MM.1S (cell line): ENCODE data around the gene SLC13A3.

Experiments
- DNase-seq: peaks from one replicate; pipeline ENCODE4 v3.0.0-alpha.2; 2015
- H2AFZ ChIP-seq: fragments of 300-600 bp; sonication (generic); 2 replicates; pipeline ENCODE4 v1.6.0; 2016; ENCODE audit warnings: antibody characterized with exemption, low read length
- H3F3A ChIP-seq: fragments of 300-600 bp; sonication (generic); 2 replicates; pipeline ENCODE4 v1.6.1; 2016; ENCODE audit warnings: mild to moderate bottlenecking, antibody characterized with exemption, low read length, moderate library complexity, mixed read lengths; ENCODE audit not compliant: insufficient read depth
- H3K27ac ChIP-seq: fragments of 300-600 bp; sonication (generic); 2 replicates; pipeline ENCODE4 v1.5.1; 2016; ENCODE audit warnings: mild to moderate bottlenecking, low read length
- H3K27me3 ChIP-seq: fragments of 300-600 bp; sonication (generic); replicated peaks from 2 replicates; pipeline ENCODE4 v1.6.0; 2016; ENCODE audit warnings: low read length; ENCODE audit not compliant: insufficient read depth
- H3K36me3 ChIP-seq: fragments of 300-600 bp; sonication (generic); replicated peaks from 2 replicates; pipeline ENCODE4 v1.6.1; 2016; ENCODE audit warnings: mild to moderate bottlenecking, low read length, mixed read lengths; ENCODE audit not compliant: insufficient read depth
- H3K4me1 ChIP-seq: fragments of 300-600 bp; sonication (generic); 2 replicates; pipeline ENCODE4 v1.6.1; 2016; ENCODE audit warnings: low read length, mixed read lengths
- H3K4me2 ChIP-seq: fragments of 300-600 bp; sonication (generic); 2 replicates; pipeline ENCODE4 v1.6.0; 2016; ENCODE audit warnings: low read depth, low read length
- H3K4me3 ChIP-seq: fragments of 300-600 bp; sonication (generic); 2 replicates; pipeline ENCODE4 v1.5.1; 2016; ENCODE audit warnings: low read length, mixed read lengths
- H3K79me2 ChIP-seq: fragments of 300-600 bp; sonication (generic); 2 replicates; pipeline ENCODE4 v1.6.1; 2016; ENCODE audit warnings: mixed run types, low read length, mixed read lengths
- H3K9ac ChIP-seq: fragments of 300-600 bp; sonication (generic); 2 replicates; pipeline ENCODE4 v1.6.1; 2016; ENCODE audit warnings: low read length, mixed read lengths
- H3K9me2 ChIP-seq: fragments of 300-600 bp; sonication (generic); replicated peaks from 2 replicates; pipeline ENCODE4 v1.6.1; 2016; ENCODE audit warnings: mild to moderate bottlenecking, low read length, mixed read lengths; ENCODE audit not compliant: insufficient read depth
- H3K9me3 ChIP-seq: fragments of 300-600 bp; sonication (generic); replicated peaks from 2 replicates; pipeline ENCODE4 v1.6.1; 2016; ENCODE audit warnings: mild to moderate bottlenecking, low read length, mixed read lengths; ENCODE audit not compliant: insufficient read depth
- H4K20me1 ChIP-seq: fragments of 300-600 bp; sonication (generic); 2 replicates; pipeline ENCODE4 v1.6.1; 2016; ENCODE audit warnings: mild to moderate bottlenecking, low read length, moderate library complexity, mixed read lengths; ENCODE audit not compliant: insufficient read depth
- EZH2 ChIP-seq: fragments of 300-600 bp; sonication (generic); optimal IDR thresholded peaks from 2 replicates; pipeline ENCODE3; 2017; ENCODE audit warnings: low read depth, mild to moderate bottlenecking, antibody characterized with exemption, low read length, mixed read lengths
- EZH2phosphoT487 ChIP-seq: fragments of 300-600 bp; sonication (generic); IDR thresholded peaks from 2 replicates; pipeline ENCODE4 v1.6.1; 2018; ENCODE audit warnings: antibody characterized with exemption, low read length
- TF ChIP-seq, protein P1 (sequence below): fragments of 300-600 bp; sonication (generic); IDR thresholded peaks from 2 replicates; pipeline ENCODE4 v1.5.1; 2016; ENCODE audit warnings: antibody characterized with exemption, low read length, mixed read lengths

Gene SLC13A3

DNA sequence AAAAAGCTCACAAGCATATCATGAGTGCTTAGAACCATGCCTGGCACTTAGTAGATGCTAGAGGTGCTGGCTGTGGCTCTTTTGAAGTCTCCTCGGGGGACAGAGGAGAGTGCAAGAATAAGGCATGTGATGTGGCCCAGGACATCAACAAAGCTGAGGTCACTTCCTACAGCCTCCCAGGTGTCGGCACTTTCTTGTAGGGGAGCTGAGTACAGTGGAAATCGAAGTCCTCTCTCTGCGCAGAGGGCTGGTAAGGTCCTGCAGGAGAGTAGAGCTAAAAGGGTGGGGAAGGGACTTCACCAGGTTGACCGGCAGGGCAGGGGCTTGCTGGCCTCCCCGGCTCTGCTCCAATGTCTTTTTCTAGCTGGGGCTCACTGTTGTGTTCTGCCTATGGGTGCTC lies 11.2 kb downstream of the SLC13A3 start:
- Histone ChIP-seq H3K79me2 (no peaks in the 10 kb centered on the region), H3K9me3 (no peaks in the 10 kb centered on the region), H3F3A (no peaks in the 10 kb centered on the region), H3K36me3 (no peaks in the 10 kb centered on the region), H4K20me1 (no peaks in the 10 kb centered on the region), H3K4me3 (no peak overlapping the region), H3K27ac (no peak overlapping the region), H3K9me2 (no peaks in the 10 kb centered on the region), H2AFZ (no peak overlapping the region), H3K4me2 (no peak overlapping the region), H3K27me3 (no peaks in the 10 kb centered on the region), H3K9ac (no peak overlapping the region), H3K4me1 (no peaks in the 10 kb centered on the region)
- no peak for DNase-seq
- TF ChIP-seq EZH2phosphoT487 (no peak), EZH2 (no peak)
- TF ChIP-seq, protein P1, sequence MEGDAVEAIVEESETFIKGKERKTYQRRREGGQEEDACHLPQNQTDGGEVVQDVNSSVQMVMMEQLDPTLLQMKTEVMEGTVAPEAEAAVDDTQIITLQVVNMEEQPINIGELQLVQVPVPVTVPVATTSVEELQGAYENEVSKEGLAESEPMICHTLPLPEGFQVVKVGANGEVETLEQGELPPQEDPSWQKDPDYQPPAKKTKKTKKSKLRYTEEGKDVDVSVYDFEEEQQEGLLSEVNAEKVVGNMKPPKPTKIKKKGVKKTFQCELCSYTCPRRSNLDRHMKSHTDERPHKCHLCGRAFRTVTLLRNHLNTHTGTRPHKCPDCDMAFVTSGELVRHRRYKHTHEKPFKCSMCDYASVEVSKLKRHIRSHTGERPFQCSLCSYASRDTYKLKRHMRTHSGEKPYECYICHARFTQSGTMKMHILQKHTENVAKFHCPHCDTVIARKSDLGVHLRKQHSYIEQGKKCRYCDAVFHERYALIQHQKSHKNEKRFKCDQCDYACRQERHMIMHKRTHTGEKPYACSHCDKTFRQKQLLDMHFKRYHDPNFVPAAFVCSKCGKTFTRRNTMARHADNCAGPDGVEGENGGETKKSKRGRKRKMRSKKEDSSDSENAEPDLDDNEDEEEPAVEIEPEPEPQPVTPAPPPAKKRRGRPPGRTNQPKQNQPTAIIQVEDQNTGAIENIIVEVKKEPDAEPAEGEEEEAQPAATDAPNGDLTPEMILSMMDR: no peak

DNA sequence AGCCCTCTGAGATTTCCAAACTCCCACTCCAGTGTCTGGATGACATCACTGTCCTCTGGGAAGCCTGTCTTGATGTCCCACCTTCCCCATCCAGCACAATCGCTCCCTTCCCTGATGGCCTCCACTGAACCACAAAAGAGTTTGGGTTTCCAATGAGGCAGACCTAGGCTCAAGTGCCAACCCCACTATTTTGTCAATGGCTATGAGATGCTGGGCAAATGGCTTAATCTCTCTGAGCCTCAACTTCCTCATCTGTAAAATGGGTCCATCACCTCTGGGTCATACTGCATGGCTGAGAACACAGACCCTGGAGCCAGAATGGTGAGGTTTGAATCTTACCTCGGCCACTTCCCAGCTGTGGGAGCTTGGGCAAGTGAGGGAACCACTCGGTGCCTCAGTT lies 11.7 kb downstream of the SLC13A3 start:
- Histone ChIP-seq H2AFZ (no peak overlapping the region), H3K4me3 (no peak overlapping the region), H3K36me3 (no peaks in the 10 kb centered on the region), H3F3A (no peaks in the 10 kb centered on the region), H3K4me1 (no peaks in the 10 kb centered on the region), H3K27ac (no peak overlapping the region), H4K20me1 (no peaks in the 10 kb centered on the region), H3K9me2 (no peaks in the 10 kb centered on the region), H3K27me3 (no peaks in the 10 kb centered on the region), H3K4me2 (no peak overlapping the region), H3K79me2 (no peaks in the 10 kb centered on the region), H3K9ac (no peak overlapping the region), H3K9me3 (no peaks in the 10 kb centered on the region)
- no peak for DNase-seq
- TF ChIP-seq, protein P1: no peak
- TF ChIP-seq EZH2 (no peak), EZH2phosphoT487 (no peak)

DNA sequence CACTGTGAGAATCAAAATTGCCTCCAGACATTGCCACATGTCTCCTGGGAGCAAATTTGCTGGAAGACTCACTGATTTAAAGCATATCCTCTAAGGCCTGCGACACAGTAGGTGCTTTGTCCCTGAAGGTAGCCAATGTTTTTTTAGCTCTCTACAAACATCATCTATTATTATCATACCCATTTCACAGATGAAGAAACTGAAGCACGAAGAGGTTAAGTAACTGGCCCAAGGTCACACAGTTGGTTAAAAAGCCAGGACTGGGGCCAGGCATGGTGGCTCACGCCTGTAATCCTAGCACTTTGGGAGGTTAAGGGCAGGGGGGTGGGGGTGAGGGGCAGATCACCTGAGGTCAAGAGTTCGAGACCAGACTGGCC lies 12.4 kb downstream of the SLC13A3 start:
- no peak overlapping the region for H3K4me2 ChIP-seq
- DNase-seq: no peak
- H3K27ac ChIP-seq: no peak overlapping the region
- H3K9me2 ChIP-seq: no peaks in the 10 kb centered on the region
- H3F3A ChIP-seq: no peaks in the 10 kb centered on the region
- H4K20me1 ChIP-seq: no peaks in the 10 kb centered on the region
- no peaks in the 10 kb centered on the region for H3K36me3 ChIP-seq
- no peak for TF ChIP-seq EZH2phosphoT487
- TF ChIP-seq, protein P1: no peak
- TF ChIP-seq EZH2: no peak
- no peak overlapping the region for H2AFZ ChIP-seq
- H3K9me3 ChIP-seq: no peaks in the 10 kb centered on the region
- H3K9ac ChIP-seq: no peak overlapping the region
- no peaks in the 10 kb centered on the region for H3K27me3 ChIP-seq
- H3K4me3 ChIP-seq: no peak overlapping the region
- no peaks in the 10 kb centered on the region for H3K79me2 ChIP-seq
- H3K4me1 ChIP-seq: no peaks in the 10 kb centered on the region
